SK-N-SH (cell line): ENCODE results near the gene NCLN. TPM values are rescaled to one million over a fixed set of nuclear protein-coding genes. Genes with fewer than 3 reads are reported as not detected.

Experiments used
- CTCF ChIA-PET: fragments of 300-600, 350-600 bp; formaldehyde crosslinking; extraction: SDS; loops from one replicate; lab custom pipeline; 2021; lab: Yijun Ruan, JAX
- POLR2A ChIA-PET: fragments of 350-600 bp; sonication (Branson Sonifier 250); formaldehyde crosslinking; extraction: SDS; loops from one replicate; lab custom pipeline; 2020; ENCODE audit warnings: antibody characterized with exemption, inconsistent platforms; lab: Yijun Ruan, JAX
- DNase-seq: peaks from one replicate; pipeline ENCODE4 v3.0.0; 2012
- H2AFZ ChIP-seq: fragments of 200-600 bp; sonication (generic); 2 replicates; pipeline ENCODE4 v1.8.1; 2016; ENCODE audit warnings: antibody characterized with exemption, mild to moderate bottlenecking, low read depth
- H3F3A ChIP-seq: fragments of 200-600 bp; sonication (generic); replicated peaks from 2 replicates; pipeline ENCODE3; 2016; ENCODE audit warnings: antibody characterized with exemption, mild to moderate bottlenecking; ENCODE audit not compliant: insufficient read depth
- H3K27ac ChIP-seq, 2 experiments: fragments of 200-500 bp in 1 of 2; fragments of 200-600 bp in 1 of 2; sonication (Bioruptor generic) in 1 of 2; sonication (generic), shearing (Covaris generic) in 1 of 2; 2 replicates each; pipeline versions ENCODE4 v1.5.1 to v1.6.1; 2014 to 2016; ENCODE audit warnings: low read depth in 2 of 2, inconsistent platforms in 1 of 2, low read length in 1 of 2, mild to moderate bottlenecking in 1 of 2, mixed read lengths in 1 of 2
- H3K27me3 ChIP-seq: fragments of 200-600 bp; sonication (generic), shearing (Covaris generic); 2 replicates; pipeline ENCODE4 v1.6.1; 2016; ENCODE audit warnings: mixed run types; ENCODE audit not compliant: insufficient read depth
- H3K36me3 ChIP-seq, 2 experiments: fragments of 200-500 bp in 1 of 2; fragments of 200-600 bp in 1 of 2; sonication (Bioruptor generic) in 1 of 2; sonication (generic) in 1 of 2; replicated peaks in 1 of 2; 2 replicates each; pipeline versions ENCODE3 to v1.5.1; 2014 to 2016; ENCODE audit warnings: low read length in 1 of 2, mild to moderate bottlenecking in 1 of 2; ENCODE audit not compliant: insufficient read depth in 2 of 2, control insufficient read depth in 1 of 2
- H3K4me1 ChIP-seq, 2 experiments: fragments of 200-500 bp in 1 of 2; fragments of 200-600 bp in 1 of 2; sonication (Bioruptor generic) in 1 of 2; sonication (generic), shearing (Covaris generic) in 1 of 2; 2 replicates each; pipeline versions ENCODE4 v1.5.1 to v1.6.1; 2014 to 2016; ENCODE audit warnings: low read depth in 1 of 2, low read length in 1 of 2, mixed run types in 1 of 2; ENCODE audit not compliant: insufficient read depth in 2 of 2, control insufficient read depth in 1 of 2
- H3K4me2 ChIP-seq: fragments of 200-600 bp; sonication (generic), shearing (Covaris generic); 2 replicates; pipeline ENCODE4 v1.6.1; 2017; ENCODE audit warnings: mixed run types
- H3K4me3 ChIP-seq, 2 experiments: fragments of 200-500 bp in 1 of 2; fragments of 200-600 bp in 1 of 2; sonication (Bioruptor generic) in 1 of 2; sonication (generic), shearing (Covaris generic) in 1 of 2; 2 replicates each; pipeline versions ENCODE4 v1.5.1 to v1.8.1; 2014 to 2016; ENCODE audit warnings: low read depth in 2 of 2, inconsistent platforms in 1 of 2, low read length in 1 of 2, mild to moderate bottlenecking in 1 of 2, mixed read lengths in 1 of 2, moderate library complexity in 1 of 2
- H3K79me2 ChIP-seq: fragments of 200-600 bp; sonication (generic); 2 replicates; pipeline ENCODE4 v1.8.1; 2017; ENCODE audit warnings: mild to moderate bottlenecking; ENCODE audit not compliant: insufficient read depth
- H3K9ac ChIP-seq: fragments of 200-600 bp; sonication (generic); 2 replicates; pipeline ENCODE4 v1.6.1; 2017; ENCODE audit warnings: mixed run types
- H3K9me2 ChIP-seq: fragments of 200-600 bp; sonication (generic); 2 replicates; pipeline ENCODE4 v1.6.1; 2017; ENCODE audit warnings: mixed run types
- H3K9me3 ChIP-seq: fragments of 200-600 bp; sonication (generic); 2 replicates; pipeline ENCODE4 v1.6.1; 2017; ENCODE audit warnings: mixed run types, mild to moderate bottlenecking, moderate library complexity
- H4K20me1 ChIP-seq: fragments of 200-600 bp; sonication (generic); 2 replicates; pipeline ENCODE4 v1.6.1; 2017; ENCODE audit warnings: mild to moderate bottlenecking, mixed run types; ENCODE audit not compliant: insufficient read depth
- GABPA ChIP-seq: IDR thresholded peaks from 2 replicates; pipeline ENCODE4 v1.4.0; 2012; ENCODE audit warnings: low read depth, mild to moderate bottlenecking
- MEF2A ChIP-seq: IDR thresholded peaks from 2 replicates; pipeline ENCODE4 v1.4.0; 2012; ENCODE audit warnings: low read depth, borderline replicate concordance
- NFIC ChIP-seq: IDR thresholded peaks from 2 replicates; pipeline ENCODE4 v1.4.0; 2012; ENCODE audit warnings: borderline replicate concordance
- RAD21 ChIP-seq: IDR thresholded peaks from 2 replicates; pipeline ENCODE4 v1.6.1; 2012; ENCODE audit warnings: mild to moderate bottlenecking, low read length
- ZBTB33 ChIP-seq: IDR thresholded peaks from 2 replicates; pipeline ENCODE4 v1.4.0; 2012; ENCODE audit warnings: low read depth, borderline replicate concordance
- WGBS: methylation state at CpG from one replicate; pipeline ENCODE4 v1.1.6; 2017; ENCODE audit warnings: low lambda C conversion rate; 5-methylcytosine and 5-hydroxymethylcytosine counted together
- polyA plus RNA-seq, 3 experiments: library from polyadenylated mRNA; depleted of rRNA; stranded (reverse); fragments of >200 nt; gene quantifications; 2 replicates each; pipeline ENCODE4 v1.2.3, GENCODE V29; 2012
- TF ChIP-seq, protein P1 (sequence below): fragments of 200-600 bp; sonication (generic); IDR thresholded peaks from 2 replicates; pipeline ENCODE4 v1.6.1; 2017; ENCODE audit warnings: antibody characterized with exemption, mild to moderate bottlenecking, moderate library complexity

NCLN gene
- polyA plus RNA-seq, 1 of the 3 experiments (the other 2 are of a cell fraction), result 69.0 TPM

GRCh38 chr19:3222709-3223108, 37.0 kb downstream of the NCLN start:
- no peaks in the 10 kb centered on the region for H4K20me1 ChIP-seq
- ChIA-PET CTCF (interaction anchor here (1.1 to 3.5 kb wide), 2 partner anchors 12 to 39 kb away, joined by 3 to 17 read pairs; no protein-coding TSS in a partner anchor), POLR2A (no interaction called here)
- H3K4me1 ChIP-seq, result peaks cover 0 to 3% of the 10 kb centered on the region in 2 experiments; a peak in 1 of 4 replicates
- WGBS, result 75% methylated on average over 5 of the region's 5 CpGs
- no peaks in the 10 kb centered on the region for H3K36me3 ChIP-seq
- TF ChIP-seq GABPA, result no peak
- TF ChIP-seq NFIC, result no peak
- TF ChIP-seq ZBTB33, result no peak
- H3K9ac ChIP-seq, result no peak overlapping the region
- no peak for DNase-seq
- H3K79me2 ChIP-seq, result no peaks in the 10 kb centered on the region
- H2AFZ ChIP-seq, result no peak overlapping the region
- H3K9me2 ChIP-seq, result no peaks in the 10 kb centered on the region
- no peaks in the 10 kb centered on the region for H3K27me3 ChIP-seq
- H3K9me3 ChIP-seq, result no peaks in the 10 kb centered on the region
- no peaks in the 10 kb centered on the region for H3F3A ChIP-seq
- H3K4me3 ChIP-seq, result no peak overlapping the region
- H3K4me2 ChIP-seq, result no peak overlapping the region
- no peak overlapping the region for H3K27ac ChIP-seq

DNA sequence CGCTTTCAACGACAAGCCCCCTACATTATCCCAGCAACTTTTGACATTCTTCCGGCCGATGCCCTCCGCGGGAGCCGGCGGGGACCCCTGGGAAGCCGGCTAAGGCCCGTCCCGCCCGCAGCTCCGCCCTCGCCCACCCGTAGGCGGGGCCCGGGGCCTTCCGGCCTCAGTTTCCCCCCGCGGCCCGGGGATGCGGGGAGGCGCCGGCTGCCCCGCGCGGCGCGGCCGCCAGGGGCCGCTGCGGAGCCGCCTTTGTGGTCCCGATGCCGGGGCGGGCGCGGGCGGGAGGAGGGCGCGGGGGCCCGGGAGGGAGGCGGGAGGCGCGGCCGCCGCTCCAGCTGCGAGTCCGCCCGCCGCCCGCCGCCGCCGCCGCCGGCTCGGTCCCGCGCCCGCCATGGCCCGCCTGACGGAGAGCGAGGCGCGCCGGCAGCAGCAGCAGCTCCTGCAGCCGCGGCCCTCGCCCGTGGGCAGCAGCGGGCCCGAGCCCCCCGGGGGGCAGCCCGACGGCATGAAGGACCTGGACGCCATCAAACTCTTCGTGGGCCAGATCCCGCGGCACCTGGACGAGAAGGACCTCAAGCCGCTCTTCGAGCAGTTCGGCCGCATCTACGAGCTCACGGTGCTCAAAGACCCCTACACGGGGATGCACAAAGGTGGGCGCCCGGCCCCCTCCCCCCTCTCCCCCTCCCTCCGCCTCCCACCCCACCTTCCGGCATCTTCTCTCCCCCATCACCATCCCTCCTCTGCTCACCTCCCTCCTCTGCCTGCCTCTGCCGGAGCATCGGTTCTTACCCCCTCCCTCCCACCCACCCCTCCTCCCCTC, 38.8 kb downstream of the NCLN start, which contains the start of gene CELF5:
TSS of gene CELF5 (plus strand) at position 316 of the 823 bp plus-strand sequence. CDS start at position 395, 79 bp downstream.
- H3K27me3 ChIP-seq, result no peaks in the 10 kb centered on the region

More for the DNA sequence above, 38.8 kb downstream of the NCLN start, which contains the start of gene CELF5:
- H3K79me2 ChIP-seq, result no peaks in the 10 kb centered on the region
- no peak within 1 kb of the TSS for H2AFZ ChIP-seq
- H3K4me2 ChIP-seq, result peak within 1 kb of the TSS; percentile 51; the same call in 1 of the 2 replicates
- no peak within 1 kb of the TSS; a peak in 1 of 4 replicates for H3K27ac ChIP-seq
- H3F3A ChIP-seq, result no peaks in the 10 kb centered on the region
- no peaks in the 10 kb centered on the region for H3K9me3 ChIP-seq
- no peaks in the 10 kb centered on the region for H3K36me3 ChIP-seq
- no peak for TF ChIP-seq NFIC
- TF ChIP-seq MEF2A, result no peak
- TF ChIP-seq, protein P1, sequence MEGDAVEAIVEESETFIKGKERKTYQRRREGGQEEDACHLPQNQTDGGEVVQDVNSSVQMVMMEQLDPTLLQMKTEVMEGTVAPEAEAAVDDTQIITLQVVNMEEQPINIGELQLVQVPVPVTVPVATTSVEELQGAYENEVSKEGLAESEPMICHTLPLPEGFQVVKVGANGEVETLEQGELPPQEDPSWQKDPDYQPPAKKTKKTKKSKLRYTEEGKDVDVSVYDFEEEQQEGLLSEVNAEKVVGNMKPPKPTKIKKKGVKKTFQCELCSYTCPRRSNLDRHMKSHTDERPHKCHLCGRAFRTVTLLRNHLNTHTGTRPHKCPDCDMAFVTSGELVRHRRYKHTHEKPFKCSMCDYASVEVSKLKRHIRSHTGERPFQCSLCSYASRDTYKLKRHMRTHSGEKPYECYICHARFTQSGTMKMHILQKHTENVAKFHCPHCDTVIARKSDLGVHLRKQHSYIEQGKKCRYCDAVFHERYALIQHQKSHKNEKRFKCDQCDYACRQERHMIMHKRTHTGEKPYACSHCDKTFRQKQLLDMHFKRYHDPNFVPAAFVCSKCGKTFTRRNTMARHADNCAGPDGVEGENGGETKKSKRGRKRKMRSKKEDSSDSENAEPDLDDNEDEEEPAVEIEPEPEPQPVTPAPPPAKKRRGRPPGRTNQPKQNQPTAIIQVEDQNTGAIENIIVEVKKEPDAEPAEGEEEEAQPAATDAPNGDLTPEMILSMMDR, result peak; percentile 53
- peak; percentile 37; the same call in 1 of the 2 replicates for TF ChIP-seq RAD21
- H3K4me1 ChIP-seq, result peaks cover 0 to 3% of the 10 kb centered on the region in 2 experiments; a peak in 1 of 4 replicates
- H3K9me2 ChIP-seq, result no peaks in the 10 kb centered on the region
- peak; percentile 99 for DNase-seq
- H3K4me3 ChIP-seq, result peak within 1 kb of the TSS; percentile 26 to 49; a peak in 3 of 4 replicates
- no peaks in the 10 kb centered on the region for H4K20me1 ChIP-seq
- CTCF ChIA-PET, result interaction anchor here (0.6 to 3.5 kb wide), 29 partner anchors 9 to 274 kb away, joined by 3 to 17 read pairs (median 4); no protein-coding TSS in a partner anchor
- POLR2A ChIA-PET, result no interaction called here
- no peak within 1 kb of the TSS for H3K9ac ChIP-seq
- WGBS, result 3% methylated on average over 11 of the region's 94 CpGs
